Neural cell (in vitro differentiated cells): Measurements from ENCODE around the gene DNAJB9.
"Not testable (repeated sequence)": the region's sequence is repeated elsewhere in the genome, so short reads cannot be mapped to it uniquely, and the experiment has no call there.

ENCODE experiments used
- CTCF ChIP-seq: fragments of 450-650 bp; IDR thresholded peaks from 2 replicates; pipeline ENCODE4 v1.5.1; 2014; ENCODE audit warnings: antibody characterized with exemption, mild to moderate bottlenecking, moderate library complexity; ENCODE audit not compliant: poor library complexity, severe bottlenecking
- EP300 ChIP-seq: fragments of 450-650 bp; conservative IDR thresholded peaks from 2 replicates; pipeline ENCODE4 v1.6.1; 2014; ENCODE audit warnings: antibody characterized with exemption, mild to moderate bottlenecking, moderate library complexity; ENCODE audit not compliant: poor library complexity, severe bottlenecking
- MXI1 ChIP-seq: fragments of 450-650 bp; conservative IDR thresholded peaks from 2 replicates; pipeline ENCODE4 v1.6.1; 2014; ENCODE audit warnings: antibody characterized with exemption, mild to moderate bottlenecking; ENCODE audit not compliant: poor library complexity, severe bottlenecking
- POLR2AphosphoS5 ChIP-seq: IDR thresholded peaks from 2 replicates; pipeline ENCODE4 v1.6.1; 2012
- SMC3 ChIP-seq: fragments of 450-650 bp; conservative IDR thresholded peaks from 2 replicates; pipeline ENCODE4 v1.6.1; 2014; ENCODE audit warnings: antibody characterized with exemption, mild to moderate bottlenecking, moderate library complexity; ENCODE audit not compliant: poor library complexity
- TAF1 ChIP-seq: IDR thresholded peaks from 2 replicates; pipeline ENCODE4 v1.6.1; 2012; ENCODE audit warnings: low read depth

GRCh38 chr7:108548141-108548896 lies 21.4 kb upstream of the DNAJB9 start:
- not testable (repeated sequence) for TF ChIP-seq POLR2AphosphoS5, CTCF, MXI1, TAF1, EP300, SMC3
